Type B pancreatic cell (in vitro differentiated cells): ENCODE measurements around the gene CYFIP2. TPM values are rescaled to one million over a fixed set of nuclear protein-coding genes. Genes with fewer than 3 reads are reported as not detected.

ENCODE experiments used
- DNase-seq: peaks from one replicate; pipeline ENCODE4 v3.0.0; 2021; ENCODE audit warnings: mixed read lengths; ENCODE audit not compliant: unreplicated experiment; ENCODE audit errors: extremely low spot score
- H3K27ac Mint-ChIP-seq: 2 replicates; pipeline ENCODE4 v1.8.0; 2021; ENCODE audit warnings: mild to moderate bottlenecking, mixed read lengths
- H3K27me3 Mint-ChIP-seq: 2 replicates; pipeline ENCODE4 v1.8.0; 2021; ENCODE audit warnings: mixed read lengths
- H3K36me3 Mint-ChIP-seq: 2 replicates; pipeline ENCODE4 v1.8.0; 2021; ENCODE audit warnings: mixed read lengths
- H3K4me1 Mint-ChIP-seq: one replicate; pipeline ENCODE4 v1.8.0; 2021; ENCODE audit warnings: mixed read lengths; ENCODE audit not compliant: unreplicated experiment
- H3K4me3 Mint-ChIP-seq: 2 replicates; pipeline ENCODE4 v1.8.0; 2021; ENCODE audit warnings: mild to moderate bottlenecking, mixed read lengths
- H3K9me3 Mint-ChIP-seq: 2 replicates; pipeline ENCODE4 v1.8.0; 2021; ENCODE audit warnings: mixed read lengths
- CTCF ChIP-seq: fragments of 200-600 bp; sonication (generic); conservative IDR thresholded peaks from 2 replicates; pipeline ENCODE4 v1.5.0; 2021; ENCODE audit warnings: antibody characterized with exemption, mild to moderate bottlenecking
- total RNA-seq: library from RNA; stranded (reverse); gene quantifications from 2 replicates; pipeline ENCODE4 v1.2.1, GENCODE V29; 2021; ENCODE audit warnings: low replicate concordance

Gene CYFIP2
- total RNA-seq, 1 donor from 2014 or later: 61.4 TPM

- Mint-ChIP-seq H3K9me3 (no peaks in the 10 kb centered on the region), H3K36me3 (peaks cover 34% of the 10 kb centered on the region), H3K4me3 (no peak overlapping the region), H3K4me1 (peaks cover 39% of the 10 kb centered on the region), H3K27ac (peak overlapping the region; percentile 11), H3K27me3 (no peaks in the 10 kb centered on the region)
- no peak for DNase-seq
- no peak for TF ChIP-seq CTCF
These were observed 122.3 kb downstream of the CYFIP2 start for GRCh38 chr5:157388111-157388710.

GRCh38 chr5:157389103-157389502 is 123.2 kb downstream of the CYFIP2 start:
- H3K36me3 Mint-ChIP-seq: peaks cover 35% of the 10 kb centered on the region
- H3K27ac Mint-ChIP-seq: no peak overlapping the region
- no peak for DNase-seq
- no peak for TF ChIP-seq CTCF
- no peaks in the 10 kb centered on the region for H3K9me3 Mint-ChIP-seq
- H3K4me3 Mint-ChIP-seq: no peak overlapping the region
- H3K27me3 Mint-ChIP-seq: no peaks in the 10 kb centered on the region
- H3K4me1 Mint-ChIP-seq: peaks cover 34% of the 10 kb centered on the region

- Mint-ChIP-seq H3K27ac (peak overlapping the region; percentile 82), H3K4me3 (no peak overlapping the region), H3K4me1 (peaks cover 29% of the 10 kb centered on the region), H3K9me3 (no peaks in the 10 kb centered on the region), H3K27me3 (no peaks in the 10 kb centered on the region), H3K36me3 (peaks cover 31% of the 10 kb centered on the region)
- DNase-seq: no peak
- no peak for TF ChIP-seq CTCF
These were observed 124.2 kb downstream of the CYFIP2 start for GRCh38 chr5:157390133-157390532.

GRCh38 chr5:157390551-157391297 is 124.8 kb downstream of the CYFIP2 start:
- no peak for TF ChIP-seq CTCF
- Mint-ChIP-seq H3K36me3 (peaks cover 28% of the 10 kb centered on the region), H3K4me1 (peaks cover 24% of the 10 kb centered on the region), H3K27ac (peak overlapping the region; percentile 82), H3K9me3 (no peaks in the 10 kb centered on the region), H3K4me3 (no peak overlapping the region), H3K27me3 (no peaks in the 10 kb centered on the region)
- no peak for DNase-seq

GRCh38 chr5:157398305-157398704 is 132.4 kb downstream of the CYFIP2 start:
- Mint-ChIP-seq H3K27me3 (no peaks in the 10 kb centered on the region), H3K27ac (no peak overlapping the region), H3K9me3 (peaks cover 5% of the 10 kb centered on the region), H3K4me3 (no peak overlapping the region), H3K4me1 (no peaks in the 10 kb centered on the region), H3K36me3 (peaks cover 5% of the 10 kb centered on the region)
- no peak for DNase-seq
- TF ChIP-seq CTCF: no peak
